PC-9 (cell line): ENCODE data around the gene TIRAP. TPM values are rescaled to one million over a fixed set of nuclear protein-coding genes. Genes with fewer than 3 reads are reported as not detected.

ENCODE experiments used
- BruUV-seq: library from RNA; stranded (reverse); fragments of 400-500 nt; replicated peaks from 2 replicates; lab custom pipeline; 2021; lab: Mats Ljungman, UMichigan
- CTCF ChIA-PET: fragments of 300-600 bp; sonication (Branson Sonifier 250); formaldehyde crosslinking; loops from one replicate; lab custom pipeline; 2022; ENCODE audit warnings: antibody characterized with exemption; lab: Charles Lee
- POLR2A ChIA-PET: fragments of 300-600 bp; sonication (Branson Sonifier 250); formaldehyde crosslinking; loops from one replicate; lab custom pipeline; 2022; ENCODE audit warnings: antibody characterized with exemption; ENCODE audit not compliant: unreplicated experiment; lab: Charles Lee
- DNase-seq, 2 experiments: peaks; one replicate each; pipeline versions ENCODE4 v3.0.0 to v3.0.0-alpha.2; 2015 to 2022; ENCODE audit warnings: mixed read lengths in 1 of 2
- H2AFZ ChIP-seq: fragments of 200-600 bp; sonication (generic); 2 replicates; pipeline ENCODE4 v1.8.1; 2017; ENCODE audit warnings: antibody characterized with exemption
- H3F3A ChIP-seq: fragments of 200-600 bp; sonication (generic); 2 replicates; pipeline ENCODE4 v1.8.1; 2017; ENCODE audit warnings: antibody characterized with exemption, mild to moderate bottlenecking, low read depth; ENCODE audit not compliant: insufficient read depth
- H3K27ac ChIP-seq: fragments of 200-600 bp; sonication (generic); 2 replicates; pipeline ENCODE4 v1.6.1; 2016; ENCODE audit warnings: mixed run types
- H3K27me3 ChIP-seq: fragments of 200-600 bp; sonication (generic); 2 replicates; pipeline ENCODE4 v1.6.1; 2016; ENCODE audit warnings: low read depth, mixed run types; ENCODE audit not compliant: insufficient read depth
- H3K36me3 ChIP-seq: fragments of 200-600 bp; sonication (generic); 2 replicates; pipeline ENCODE4 v1.6.1; 2016; ENCODE audit warnings: low read depth, mixed run types
- H3K4me1 ChIP-seq: fragments of 200-600 bp; sonication (generic); replicated peaks from 2 replicates; pipeline ENCODE4 v1.6.1; 2016; ENCODE audit warnings: mixed run types; ENCODE audit not compliant: insufficient read depth
- H3K4me2 ChIP-seq: fragments of 200-600 bp; sonication (generic); 2 replicates; pipeline ENCODE4 v1.6.1; 2017; ENCODE audit warnings: mixed run types
- H3K4me3 ChIP-seq: fragments of 200-600 bp; sonication (generic); 2 replicates; pipeline ENCODE4 v1.6.1; 2016; ENCODE audit warnings: mixed run types
- H3K79me2 ChIP-seq: fragments of 200-600 bp; sonication (generic); 2 replicates; pipeline ENCODE4 v1.6.1; 2017; ENCODE audit warnings: low read depth, mixed run types
- H3K9me2 ChIP-seq: fragments of 200-600 bp; sonication (generic); 2 replicates; pipeline ENCODE4 v1.8.1; 2017; ENCODE audit warnings: mild to moderate bottlenecking; ENCODE audit not compliant: insufficient read depth
- H3K9me3 ChIP-seq: fragments of 200-600 bp; sonication (generic); 2 replicates; pipeline ENCODE4 v1.8.1; 2016; ENCODE audit warnings: low read depth; ENCODE audit not compliant: insufficient read depth
- H4K20me1 ChIP-seq: fragments of 200-600 bp; sonication (generic); 2 replicates; pipeline ENCODE4 v1.8.1; 2017; ENCODE audit not compliant: insufficient read depth
- EZH2 ChIP-seq: fragments of 200-600 bp; sonication (generic); IDR thresholded peaks from 2 replicates; pipeline ENCODE4 v1.8.0; 2017; ENCODE audit warnings: antibody characterized with exemption, low read depth
- intact Hi-C: fragments of 100-400 bp; cut with micrococcal nuclease; formaldehyde crosslinking; loops from one replicate; pipeline ENCODE4 v1.10.0; 2022; ENCODE audit not compliant: unreplicated experiment
- total RNA-seq: library from RNA; stranded (reverse); gene quantifications from 2 replicates; pipeline ENCODE4 v1.2.3, GENCODE V29; 2021
- TF ChIP-seq, protein P1 (sequence below): fragments of 200-600 bp; sonication (generic); conservative IDR thresholded peaks from 2 replicates; pipeline ENCODE4 v1.6.1; 2017; ENCODE audit warnings: mixed run types, antibody characterized with exemption, mild to moderate bottlenecking, moderate library complexity

Gene TIRAP
- total RNA-seq, 1 experiment from 2014 or later, result 12.7 TPM

DNA sequence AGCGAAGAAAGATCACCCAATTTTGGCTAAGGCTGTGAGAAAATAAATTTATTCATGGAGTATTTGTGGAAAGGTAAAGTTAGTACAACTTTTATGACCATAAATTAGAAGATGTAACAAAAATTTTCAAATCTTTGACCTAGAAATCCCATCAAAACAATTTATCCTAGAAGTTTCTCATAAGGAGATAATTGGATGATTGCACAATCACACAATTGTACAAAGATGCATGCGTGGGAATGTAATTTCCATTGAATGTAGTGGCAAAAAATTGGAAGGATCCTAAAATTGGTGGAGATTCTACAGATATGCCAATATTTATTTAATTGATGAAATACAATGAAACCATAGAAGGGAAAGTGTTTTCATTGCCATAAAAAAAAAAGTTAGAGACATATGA, 25.7 kb upstream of the TIRAP start:
- H3K4me2 ChIP-seq, result no peak overlapping the region
- CTCF ChIA-PET, result no interaction called here
- intact Hi-C loops, result no loop called here
- no peaks in the 10 kb centered on the region for H3K79me2 ChIP-seq
- POLR2A ChIA-PET, result no interaction called here
- no peak overlapping the region for H3K27ac ChIP-seq
- H3K27me3 ChIP-seq, result no peaks in the 10 kb centered on the region
- H3K9me2 ChIP-seq, result no peaks in the 10 kb centered on the region
- H2AFZ ChIP-seq, result no peak overlapping the region
- TF ChIP-seq, protein P1, sequence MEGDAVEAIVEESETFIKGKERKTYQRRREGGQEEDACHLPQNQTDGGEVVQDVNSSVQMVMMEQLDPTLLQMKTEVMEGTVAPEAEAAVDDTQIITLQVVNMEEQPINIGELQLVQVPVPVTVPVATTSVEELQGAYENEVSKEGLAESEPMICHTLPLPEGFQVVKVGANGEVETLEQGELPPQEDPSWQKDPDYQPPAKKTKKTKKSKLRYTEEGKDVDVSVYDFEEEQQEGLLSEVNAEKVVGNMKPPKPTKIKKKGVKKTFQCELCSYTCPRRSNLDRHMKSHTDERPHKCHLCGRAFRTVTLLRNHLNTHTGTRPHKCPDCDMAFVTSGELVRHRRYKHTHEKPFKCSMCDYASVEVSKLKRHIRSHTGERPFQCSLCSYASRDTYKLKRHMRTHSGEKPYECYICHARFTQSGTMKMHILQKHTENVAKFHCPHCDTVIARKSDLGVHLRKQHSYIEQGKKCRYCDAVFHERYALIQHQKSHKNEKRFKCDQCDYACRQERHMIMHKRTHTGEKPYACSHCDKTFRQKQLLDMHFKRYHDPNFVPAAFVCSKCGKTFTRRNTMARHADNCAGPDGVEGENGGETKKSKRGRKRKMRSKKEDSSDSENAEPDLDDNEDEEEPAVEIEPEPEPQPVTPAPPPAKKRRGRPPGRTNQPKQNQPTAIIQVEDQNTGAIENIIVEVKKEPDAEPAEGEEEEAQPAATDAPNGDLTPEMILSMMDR, result no peak
- TF ChIP-seq EZH2, result no peak
- BruUV-seq, result no TSS peak
- peaks cover 26% of the 10 kb centered on the region for H3F3A ChIP-seq
- peaks cover 8% of the 10 kb centered on the region; the same call in 1 of the 2 replicates for H4K20me1 ChIP-seq
- no peaks in the 10 kb centered on the region for H3K36me3 ChIP-seq
- peak in 1 of 2 experiments; percentile 15 for DNase-seq
- no peak overlapping the region for H3K4me3 ChIP-seq
- H3K4me1 ChIP-seq, result no peaks in the 10 kb centered on the region
- no peaks in the 10 kb centered on the region for H3K9me3 ChIP-seq

DNA sequence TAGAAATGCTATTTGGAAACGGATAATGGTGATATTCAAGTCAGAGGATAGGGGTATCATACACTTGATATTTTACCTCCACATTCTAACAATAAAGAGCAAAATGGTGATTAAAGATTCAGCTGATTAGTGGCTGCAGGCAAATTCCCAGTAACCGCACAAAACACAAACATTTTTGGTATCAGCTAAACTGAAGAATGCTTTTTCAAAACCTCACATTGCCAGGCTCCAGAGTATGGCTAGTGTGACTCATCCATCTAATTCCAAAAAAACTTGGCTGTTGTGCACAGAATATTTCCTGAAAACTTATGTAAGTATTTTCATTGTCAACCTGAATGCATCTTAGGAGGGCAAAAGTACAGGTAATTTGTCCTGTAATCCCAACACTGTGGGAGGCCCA, 25.1 kb upstream of the TIRAP start:
- CTCF ChIA-PET, result interaction anchor here (0.6 kb wide), 1 partner anchor 462 kb away, joined by 3 read pairs; no protein-coding TSS in a partner anchor
- Histone ChIP-seq H3K27me3 (no peaks in the 10 kb centered on the region), H3K4me1 (no peaks in the 10 kb centered on the region), H3K4me2 (no peak overlapping the region), H3K9me2 (no peaks in the 10 kb centered on the region), H2AFZ (no peak overlapping the region), H3K9me3 (no peaks in the 10 kb centered on the region), H3K4me3 (no peak overlapping the region), H3K36me3 (no peaks in the 10 kb centered on the region), H3K79me2 (no peaks in the 10 kb centered on the region), H4K20me1 (peaks cover 8% of the 10 kb centered on the region; the same call in 1 of the 2 replicates), H3K27ac (no peak overlapping the region), H3F3A (peaks cover 26% of the 10 kb centered on the region)
- TF ChIP-seq, protein P1, result no peak
- TF ChIP-seq EZH2, result no peak
- POLR2A ChIA-PET, result no interaction called here
- DNase-seq, result peak in 1 of 2 experiments; percentile 34
- intact Hi-C loops, result no loop called here
- BruUV-seq, result no TSS peak

DNA sequence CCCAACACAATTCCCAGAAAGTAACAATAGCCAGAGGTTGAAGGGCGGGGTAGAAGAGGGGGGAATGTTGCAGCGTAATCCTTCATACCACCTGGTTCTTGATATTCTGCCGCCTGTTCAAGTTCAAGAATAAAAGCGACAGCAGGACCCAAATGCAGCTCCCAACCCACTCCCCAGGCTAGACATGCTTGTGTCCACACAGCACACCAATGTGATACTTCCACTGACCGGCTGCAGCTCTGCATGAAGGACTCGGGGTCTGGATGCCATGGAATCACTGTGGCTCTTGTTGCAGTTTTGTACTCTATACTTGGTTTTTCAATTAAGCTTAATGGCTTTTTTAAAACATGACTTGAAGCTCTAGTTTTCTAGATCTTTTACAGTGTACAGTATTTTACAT, 20.7 kb upstream of the TIRAP start:
- ChIA-PET POLR2A (interaction anchor here (0.6 kb wide), 1 partner anchor 295 kb away, joined by 4 read pairs; no protein-coding TSS in a partner anchor), CTCF (no interaction called here)
- peaks cover 12% of the 10 kb centered on the region; the same call in 1 of the 2 replicates for H4K20me1 ChIP-seq
- no peaks in the 10 kb centered on the region for H3K27me3 ChIP-seq
- no peak overlapping the region for H3K4me2 ChIP-seq
- DNase-seq, result no peak
- H2AFZ ChIP-seq, result no peak overlapping the region
- intact Hi-C loops, result loop anchor here (10.0 kb wide), 1 partner anchor 337 kb away; no protein-coding TSS in a partner anchor
- no peaks in the 10 kb centered on the region for H3K9me3 ChIP-seq
- H3K4me1 ChIP-seq, result peaks cover 4% of the 10 kb centered on the region; the same call in 1 of the 2 replicates
- H3K4me3 ChIP-seq, result no peak overlapping the region
- H3K27ac ChIP-seq, result no peak overlapping the region
- peaks cover 25% of the 10 kb centered on the region for H3F3A ChIP-seq
- no peaks in the 10 kb centered on the region for H3K9me2 ChIP-seq
- peaks cover 42% of the 10 kb centered on the region for H3K36me3 ChIP-seq
- H3K79me2 ChIP-seq, result peaks cover 9% of the 10 kb centered on the region
- TF ChIP-seq EZH2, result no peak
- BruUV-seq, result no TSS peak
